Stimulated activated CD8-positive, alpha-beta memory T cell treated with anti-CD3 and anti-CD28 coated beads, Interleukin-7, amount 100 ng/mL, for 1 hour (primary cell): Measurements from ENCODE around the gene CHL1.

Experiments
- DNase-seq, 2 donors: peaks; one replicate each; pipeline ENCODE4 v3.0.0-alpha.2; 2020; ENCODE audit warnings: low read depth in 2 of 2

The CHL1 gene, protein sequence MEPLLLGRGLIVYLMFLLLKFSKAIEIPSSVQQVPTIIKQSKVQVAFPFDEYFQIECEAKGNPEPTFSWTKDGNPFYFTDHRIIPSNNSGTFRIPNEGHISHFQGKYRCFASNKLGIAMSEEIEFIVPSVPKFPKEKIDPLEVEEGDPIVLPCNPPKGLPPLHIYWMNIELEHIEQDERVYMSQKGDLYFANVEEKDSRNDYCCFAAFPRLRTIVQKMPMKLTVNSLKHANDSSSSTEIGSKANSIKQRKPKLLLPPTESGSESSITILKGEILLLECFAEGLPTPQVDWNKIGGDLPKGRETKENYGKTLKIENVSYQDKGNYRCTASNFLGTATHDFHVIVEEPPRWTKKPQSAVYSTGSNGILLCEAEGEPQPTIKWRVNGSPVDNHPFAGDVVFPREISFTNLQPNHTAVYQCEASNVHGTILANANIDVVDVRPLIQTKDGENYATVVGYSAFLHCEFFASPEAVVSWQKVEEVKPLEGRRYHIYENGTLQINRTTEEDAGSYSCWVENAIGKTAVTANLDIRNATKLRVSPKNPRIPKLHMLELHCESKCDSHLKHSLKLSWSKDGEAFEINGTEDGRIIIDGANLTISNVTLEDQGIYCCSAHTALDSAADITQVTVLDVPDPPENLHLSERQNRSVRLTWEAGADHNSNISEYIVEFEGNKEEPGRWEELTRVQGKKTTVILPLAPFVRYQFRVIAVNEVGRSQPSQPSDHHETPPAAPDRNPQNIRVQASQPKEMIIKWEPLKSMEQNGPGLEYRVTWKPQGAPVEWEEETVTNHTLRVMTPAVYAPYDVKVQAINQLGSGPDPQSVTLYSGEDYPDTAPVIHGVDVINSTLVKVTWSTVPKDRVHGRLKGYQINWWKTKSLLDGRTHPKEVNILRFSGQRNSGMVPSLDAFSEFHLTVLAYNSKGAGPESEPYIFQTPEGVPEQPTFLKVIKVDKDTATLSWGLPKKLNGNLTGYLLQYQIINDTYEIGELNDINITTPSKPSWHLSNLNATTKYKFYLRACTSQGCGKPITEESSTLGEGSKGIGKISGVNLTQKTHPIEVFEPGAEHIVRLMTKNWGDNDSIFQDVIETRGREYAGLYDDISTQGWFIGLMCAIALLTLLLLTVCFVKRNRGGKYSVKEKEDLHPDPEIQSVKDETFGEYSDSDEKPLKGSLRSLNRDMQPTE (N-terminal part only)

DNA sequence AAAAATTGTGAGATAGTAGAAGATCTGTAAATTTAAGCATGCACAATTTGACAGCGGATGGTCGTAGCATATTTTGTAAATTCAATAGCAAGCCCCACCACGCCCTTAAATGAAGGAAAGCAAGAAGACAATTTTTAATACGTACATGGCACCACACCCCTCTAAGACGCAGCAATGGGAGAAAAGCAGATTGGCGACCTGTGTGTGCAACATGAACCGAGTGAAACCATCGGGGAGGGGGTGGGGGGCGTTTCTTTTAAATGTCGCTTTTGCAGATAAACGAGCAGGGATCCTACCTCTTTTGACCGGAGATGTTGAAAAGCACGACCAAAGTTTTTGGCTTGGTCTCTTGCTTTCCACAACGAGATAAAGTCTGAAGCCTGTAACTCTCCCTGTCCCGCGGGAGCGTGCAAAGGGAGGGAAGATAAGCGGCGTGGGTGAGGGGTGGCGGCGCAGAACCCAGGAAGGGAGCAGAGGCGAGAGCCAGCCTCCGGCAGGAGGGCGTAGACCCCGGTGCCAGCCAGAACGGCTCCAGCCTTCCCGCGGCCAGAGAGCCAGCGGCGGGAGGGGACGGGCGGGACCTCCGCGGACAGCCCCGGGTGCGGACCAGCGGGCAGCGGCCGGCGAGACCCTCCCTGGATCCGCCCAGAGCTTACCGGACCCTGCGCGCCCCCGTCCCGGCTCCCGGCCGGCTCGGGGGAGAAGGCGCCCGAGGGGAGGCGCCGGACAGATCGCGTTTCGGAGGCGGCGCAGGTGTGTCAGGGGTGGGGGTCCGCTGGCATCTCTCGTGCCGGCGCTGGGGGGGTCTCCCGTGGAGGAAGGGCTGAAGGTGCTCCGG, at the start of gene CHL1:
CHL1 (plus strand) TSS at position 453 of the 838 bp plus-strand sequence. CDS start 123,014 bp downstream, outside the sequence.
- DNase-seq: no peak

DNA sequence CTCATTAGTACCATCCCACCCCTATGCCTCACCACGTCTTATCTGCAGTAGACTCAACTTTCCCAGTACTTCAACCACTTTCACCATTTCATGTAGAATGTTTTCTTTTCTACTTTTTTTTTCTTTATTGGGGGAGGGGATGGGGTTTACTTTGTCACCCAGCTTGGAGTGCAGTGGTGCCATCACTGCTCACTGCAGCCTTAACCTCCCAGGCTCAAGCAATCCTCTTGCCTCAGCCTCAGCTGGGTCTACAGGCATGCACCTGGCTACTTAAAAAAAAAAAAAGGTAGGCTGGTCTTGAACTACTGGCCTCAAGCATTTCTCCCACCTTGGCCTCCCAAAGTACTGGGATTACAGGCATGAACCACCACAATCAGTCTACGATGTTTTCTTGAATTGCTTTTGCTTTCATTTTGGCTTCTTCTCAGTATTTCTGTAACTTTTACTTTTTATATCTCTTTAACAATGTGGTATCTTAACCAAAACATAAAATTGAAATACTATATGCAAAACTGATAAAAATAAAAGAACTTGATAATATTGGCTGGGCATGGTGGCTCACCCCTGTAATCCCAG, 44.9 kb upstream of the CHL1 start:
- DNase-seq: no peak

DNA sequence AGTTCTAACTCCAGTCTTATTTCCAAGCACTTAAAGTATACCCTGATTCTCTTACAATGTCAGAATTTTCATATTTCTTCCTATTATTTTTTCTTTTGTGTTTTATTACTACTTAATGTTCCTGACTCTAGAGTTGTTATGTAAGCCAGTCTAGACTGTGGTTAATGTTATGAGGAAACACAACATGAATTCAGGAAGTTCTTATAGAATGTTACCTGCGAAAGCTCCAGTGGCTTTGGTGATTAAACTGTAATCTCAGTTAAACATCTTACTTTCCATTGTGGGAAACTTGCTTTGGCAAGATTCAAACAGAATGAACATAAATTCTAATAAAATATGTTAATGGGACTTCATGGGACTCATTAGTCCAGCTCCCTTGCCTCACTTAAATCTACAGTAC, 36.6 kb upstream of the CHL1 start:
- no peak for DNase-seq

DNA sequence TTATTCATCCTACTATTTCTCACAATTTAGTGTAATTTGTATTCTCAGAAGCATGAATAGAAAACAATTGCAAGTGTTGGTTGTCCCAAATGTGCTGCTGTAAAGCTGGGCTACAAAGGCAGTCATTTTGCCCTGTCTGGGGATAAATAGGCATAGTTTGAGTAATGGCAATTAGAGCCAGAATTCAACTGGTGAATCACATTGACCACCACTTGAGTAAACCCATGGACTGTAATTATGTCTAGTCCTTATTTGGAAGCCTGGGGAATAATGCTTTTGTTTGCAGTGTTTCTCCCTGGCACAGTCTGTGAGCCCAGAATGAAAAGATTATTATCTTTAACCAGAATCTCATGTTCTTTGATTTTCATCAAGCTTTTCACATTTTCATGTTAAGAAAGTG, 30.5 kb upstream of the CHL1 start:
- DNase-seq: no peak

DNA sequence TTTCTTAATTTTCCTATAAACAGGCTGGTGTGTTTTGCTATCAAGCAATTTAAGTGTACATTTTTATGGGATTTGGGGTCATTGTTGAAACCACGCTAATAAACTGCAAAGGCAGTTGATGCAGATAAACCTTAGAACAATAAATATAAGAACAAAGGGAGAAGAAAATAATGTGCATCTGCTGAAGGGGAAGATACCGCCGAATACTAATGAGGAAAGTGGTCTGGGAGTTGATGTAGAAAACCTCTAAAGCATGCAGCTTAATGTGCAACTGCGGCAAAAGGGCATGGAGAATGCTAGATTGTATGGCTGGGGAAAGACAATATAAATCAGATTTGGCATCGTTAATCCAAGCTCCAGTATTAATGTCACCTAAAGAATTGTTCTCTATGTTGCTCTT, 29.8 kb upstream of the CHL1 start:
- DNase-seq: no peak

DNA sequence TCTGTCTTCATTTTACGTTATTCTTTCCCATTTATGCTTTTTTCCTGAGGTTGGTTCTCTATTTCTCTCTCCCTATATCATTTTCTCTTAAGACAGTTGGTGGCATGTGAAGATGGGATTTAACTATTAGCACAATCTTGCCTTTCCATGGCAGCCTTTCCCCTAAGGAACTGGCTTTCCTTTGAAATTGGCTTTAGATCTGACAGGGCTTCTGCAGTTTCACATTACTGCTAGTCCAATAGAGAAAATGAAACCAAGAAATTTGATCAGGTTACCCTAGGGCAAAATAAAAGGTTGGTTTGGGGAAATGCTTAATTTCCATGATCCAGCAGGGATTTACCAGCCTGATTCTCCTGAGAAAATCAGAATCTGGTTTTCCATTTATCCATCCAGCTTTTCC, 22.7 kb upstream of the CHL1 start:
- no peak for DNase-seq

DNA sequence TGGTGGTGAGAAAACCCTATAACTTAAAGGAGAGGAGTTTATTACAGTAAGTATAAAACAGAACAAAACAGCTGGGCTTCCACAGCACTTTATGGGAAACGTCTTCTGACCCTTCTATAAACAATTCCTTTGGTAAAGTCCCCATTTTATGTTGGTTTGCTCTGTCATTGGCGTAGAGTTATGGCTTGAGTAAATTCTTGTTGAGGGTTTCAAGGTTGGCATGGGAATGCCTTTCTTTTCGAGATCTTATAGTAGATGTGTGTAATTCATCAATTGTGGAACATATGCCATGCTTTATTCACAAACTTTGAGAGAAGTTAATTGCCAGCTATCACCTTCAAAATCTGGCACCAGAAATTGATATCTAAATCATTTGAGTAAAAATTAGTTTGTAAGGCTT, 11.6 kb upstream of the CHL1 start:
- no peak for DNase-seq

DNA sequence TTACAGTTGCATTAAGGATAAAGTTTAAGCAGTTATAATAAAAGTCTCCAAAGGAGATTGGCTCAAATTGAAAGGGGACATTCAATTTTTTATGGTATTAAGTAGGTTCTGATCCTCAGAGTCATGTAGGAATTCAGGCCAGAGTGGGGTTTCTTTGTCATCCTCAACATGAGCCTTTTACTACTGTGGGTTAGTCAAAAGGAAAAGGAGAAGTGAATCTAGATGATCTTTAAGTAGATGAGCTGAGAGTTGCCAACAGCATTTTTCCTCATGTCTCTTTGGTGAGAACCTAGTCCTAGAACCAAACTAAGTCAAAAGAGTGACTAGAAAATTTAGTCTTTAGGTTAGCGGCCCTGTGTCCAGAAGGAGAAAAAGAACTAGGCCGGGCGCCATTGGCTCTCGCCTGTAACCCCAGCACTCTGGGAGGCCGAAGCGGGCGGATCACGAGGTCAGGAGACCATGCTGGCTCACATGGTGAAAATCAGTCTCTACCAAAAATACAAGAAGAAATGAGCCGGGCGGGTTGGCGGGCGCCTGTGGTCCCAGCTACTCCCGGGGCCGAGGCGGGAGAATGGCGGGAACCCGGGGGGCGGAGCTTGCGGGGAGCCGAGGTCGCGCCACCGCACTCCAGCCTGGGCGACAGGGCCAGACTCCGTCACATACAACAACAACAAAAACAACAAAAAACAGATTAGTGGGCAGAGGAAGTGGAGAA, 4.2 kb upstream of the CHL1 start:
- no peak for DNase-seq

DNA sequence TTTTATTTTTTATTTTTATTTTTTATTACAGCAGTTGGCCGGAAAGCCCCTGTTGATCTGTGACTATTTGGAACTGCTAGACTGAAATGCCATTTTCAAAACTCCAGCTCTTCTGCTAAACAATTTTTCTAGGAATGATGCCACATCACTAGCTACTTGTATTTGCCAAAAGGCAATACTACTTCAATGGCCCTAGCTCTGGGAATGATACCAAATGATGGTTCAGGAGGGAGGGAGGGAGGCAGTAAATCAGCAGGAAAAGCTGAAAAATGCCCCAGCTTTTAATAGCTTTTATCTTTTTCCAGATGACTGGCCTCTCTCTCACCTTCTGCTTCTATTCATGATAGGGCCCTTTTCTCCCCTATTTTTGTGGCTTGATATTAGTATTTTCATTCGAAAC, 2.6 kb upstream of the CHL1 start:
- DNase-seq: no peak

DNA sequence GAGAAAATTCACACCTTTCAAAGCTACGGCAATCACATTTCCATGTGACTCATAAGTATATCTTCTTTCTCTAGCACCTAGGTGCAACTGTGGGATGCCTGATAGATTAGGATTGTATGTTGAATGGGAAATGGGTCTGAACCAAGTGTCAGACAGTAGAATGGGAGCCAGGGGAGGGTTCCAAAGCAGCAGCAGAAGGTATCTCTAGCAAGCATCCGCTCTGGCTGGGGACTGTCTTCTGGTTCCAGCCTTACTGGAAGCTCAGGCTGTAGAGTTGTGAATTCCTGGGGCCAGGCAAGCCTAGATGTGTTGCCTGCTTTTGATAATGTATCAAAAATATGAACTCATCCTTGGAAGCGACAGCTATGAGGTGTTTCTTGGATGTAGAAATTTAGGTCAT, 2.1 kb upstream of the CHL1 start:
- DNase-seq: no peak

DNA sequence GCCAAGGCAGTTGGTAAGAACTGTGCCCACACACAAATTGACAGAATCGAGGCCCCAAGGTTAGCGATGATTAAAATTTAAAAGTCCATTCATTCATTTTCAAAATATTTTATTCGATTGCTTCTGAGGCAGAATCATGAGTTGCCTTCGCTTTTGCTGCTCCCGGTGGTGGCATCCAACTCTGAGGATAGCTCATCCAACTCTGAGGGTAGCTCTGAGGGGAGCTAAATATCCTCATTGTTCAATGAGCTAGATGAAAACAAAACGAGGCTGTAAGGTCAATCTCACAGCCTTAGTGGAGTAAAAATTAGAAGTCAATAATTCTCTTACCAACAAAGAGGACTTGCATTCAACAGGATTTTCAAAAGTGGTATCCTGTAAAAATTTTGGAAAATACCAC, 897 bp upstream of the CHL1 start:
- DNase-seq: no peak

DNA sequence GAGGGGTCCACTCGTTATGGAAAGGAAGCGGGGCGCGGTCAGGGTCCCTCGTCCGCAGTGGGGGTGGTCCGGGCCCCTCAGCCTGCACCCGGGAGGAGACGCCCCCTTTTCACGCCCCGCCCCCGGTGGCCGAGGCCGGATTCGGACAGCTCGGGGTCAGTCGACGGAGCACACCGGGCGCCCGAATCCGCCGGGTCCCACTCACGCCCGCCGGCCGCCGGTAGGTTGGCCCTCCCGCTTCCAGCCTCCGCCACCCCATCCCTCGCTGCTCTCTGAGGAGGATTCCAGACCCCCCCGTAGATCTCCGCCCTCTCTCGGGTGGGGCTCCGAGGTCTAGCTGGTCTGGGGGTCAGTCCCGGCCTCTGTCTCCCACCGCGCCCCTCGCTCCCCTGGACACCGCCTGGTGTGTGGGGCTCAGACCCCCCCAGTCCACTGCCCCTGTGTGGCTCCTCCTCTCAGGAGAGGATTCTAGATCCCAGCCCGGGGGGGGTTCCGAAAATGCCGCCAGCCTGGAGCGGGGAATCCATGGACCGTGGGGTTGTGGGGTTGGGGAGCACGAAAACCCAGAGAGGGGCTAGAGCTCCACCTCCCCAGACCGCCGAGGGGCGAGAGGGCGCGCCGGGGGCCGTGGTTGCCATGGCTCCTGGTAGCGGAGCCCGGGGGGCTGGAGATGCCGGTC, 725 bp downstream of the CHL1 start:
- no peak for DNase-seq

DNA sequence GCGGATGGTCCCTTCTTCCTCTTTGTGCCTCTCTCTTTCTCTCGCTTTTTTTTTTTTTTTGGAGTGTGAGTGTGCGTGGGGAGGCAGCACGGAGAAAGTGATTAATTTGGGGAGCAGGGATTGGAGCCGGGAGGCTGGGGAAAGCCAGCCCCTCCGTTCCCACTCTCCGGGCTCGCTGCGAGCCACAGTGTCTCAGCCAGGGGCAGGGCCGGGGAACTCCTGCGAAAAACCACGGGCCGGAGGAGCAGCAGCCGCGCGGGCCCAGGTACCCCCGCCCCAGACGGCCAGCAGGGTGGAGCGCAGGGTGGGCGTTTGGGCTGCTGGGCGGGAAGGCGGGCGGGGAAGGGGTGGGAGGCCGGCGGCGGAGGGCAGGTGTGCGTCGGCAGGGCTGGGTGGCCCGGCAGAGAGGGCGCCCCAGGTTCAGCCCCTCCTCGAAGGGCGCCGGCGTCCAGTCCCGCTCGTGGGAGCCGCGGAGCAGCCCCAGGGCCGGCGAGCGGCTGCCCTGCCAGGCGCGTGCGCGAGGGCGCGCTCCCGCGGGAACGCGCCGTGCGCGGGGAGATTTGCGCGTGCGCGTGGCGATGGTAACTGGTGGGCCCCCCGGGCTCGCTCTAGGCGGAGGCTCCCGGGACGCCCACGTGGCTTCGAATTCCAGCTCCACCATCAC, 1.4 kb downstream of the CHL1 start:
- DNase-seq: no peak

DNA sequence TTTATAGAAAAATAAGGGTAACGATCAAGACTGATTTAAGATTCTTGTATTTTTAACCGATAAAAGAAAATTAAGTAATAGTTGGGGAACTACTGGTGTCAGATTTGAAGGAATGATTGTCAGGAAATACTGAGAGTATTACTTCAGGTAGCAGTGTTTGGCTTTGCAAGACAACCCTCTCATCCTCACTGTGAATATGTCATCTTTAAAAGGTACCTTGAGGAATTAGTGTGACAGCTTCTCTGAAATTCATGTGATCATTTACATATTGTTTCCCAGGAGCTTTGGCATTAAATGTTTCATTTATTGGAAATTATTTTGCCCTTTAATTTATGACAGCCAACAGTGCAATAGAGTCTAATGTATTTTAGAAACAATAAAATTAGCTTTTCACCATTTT, 3.3 kb downstream of the CHL1 start:
- DNase-seq: no peak

DNA sequence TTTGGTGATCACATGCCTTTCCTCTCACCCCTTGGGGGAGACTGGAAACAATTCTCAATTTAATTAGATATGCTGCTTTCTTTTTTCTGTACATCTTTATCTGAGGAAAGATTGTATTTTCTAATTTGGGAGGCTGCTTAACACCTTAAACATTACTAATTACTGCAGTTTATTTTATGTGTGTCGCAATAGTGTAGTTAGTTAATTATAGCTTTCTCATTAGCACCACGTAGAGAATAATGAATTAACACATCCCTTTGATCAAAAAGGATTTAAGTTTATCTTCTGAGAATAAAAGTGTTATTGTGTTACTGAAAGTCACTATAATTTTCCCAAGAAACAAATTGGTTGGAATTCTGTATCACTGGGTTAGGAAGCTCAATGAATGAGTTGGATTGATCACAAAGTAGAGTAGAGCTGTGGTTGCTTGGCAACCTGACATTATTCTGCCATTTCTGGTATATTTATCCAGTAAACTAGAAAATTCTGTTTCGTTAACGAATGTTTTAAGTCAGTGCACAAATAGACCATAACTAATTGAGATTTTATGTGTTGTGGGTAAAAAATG, 4.3 kb downstream of the CHL1 start:
- DNase-seq: no peak

DNA sequence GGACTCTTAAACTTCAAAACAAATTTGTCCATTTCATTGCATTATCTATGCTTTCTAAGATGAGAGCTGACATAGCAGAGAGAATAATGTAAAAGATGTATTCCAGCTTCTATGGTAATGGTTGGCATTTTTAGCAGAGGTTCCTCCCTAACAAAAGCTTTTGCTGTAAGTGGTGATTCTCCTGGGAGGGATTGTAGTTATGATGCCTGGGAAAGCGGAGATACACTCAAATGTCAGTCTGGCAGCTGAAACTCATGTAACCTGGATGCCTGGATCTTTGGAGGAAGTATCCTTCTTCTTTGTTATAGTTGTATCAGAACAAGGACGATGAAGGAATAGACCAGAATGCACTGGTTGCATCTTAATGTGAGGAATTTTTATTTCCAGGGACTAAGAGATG, 7.5 kb downstream of the CHL1 start:
- DNase-seq: no peak

DNA sequence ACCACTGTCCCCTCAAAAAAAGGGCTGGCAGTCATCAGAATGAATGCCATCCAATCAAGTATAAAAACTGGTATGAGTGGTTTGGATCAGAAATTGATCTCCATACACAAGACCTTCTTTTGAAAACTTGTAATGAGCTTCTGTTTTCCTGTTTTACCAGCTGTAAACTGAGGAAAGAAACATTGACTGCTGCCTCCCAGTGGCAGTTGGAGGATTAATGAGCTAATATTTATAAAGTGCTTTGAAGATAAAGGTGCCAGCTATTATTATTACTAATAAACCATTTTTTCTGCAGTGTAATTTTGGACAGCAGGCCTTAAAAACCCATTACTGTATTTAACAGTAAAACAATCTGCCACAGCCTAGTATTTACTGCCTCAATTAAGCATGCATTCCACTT, 11.4 kb downstream of the CHL1 start:
- DNase-seq: no peak

DNA sequence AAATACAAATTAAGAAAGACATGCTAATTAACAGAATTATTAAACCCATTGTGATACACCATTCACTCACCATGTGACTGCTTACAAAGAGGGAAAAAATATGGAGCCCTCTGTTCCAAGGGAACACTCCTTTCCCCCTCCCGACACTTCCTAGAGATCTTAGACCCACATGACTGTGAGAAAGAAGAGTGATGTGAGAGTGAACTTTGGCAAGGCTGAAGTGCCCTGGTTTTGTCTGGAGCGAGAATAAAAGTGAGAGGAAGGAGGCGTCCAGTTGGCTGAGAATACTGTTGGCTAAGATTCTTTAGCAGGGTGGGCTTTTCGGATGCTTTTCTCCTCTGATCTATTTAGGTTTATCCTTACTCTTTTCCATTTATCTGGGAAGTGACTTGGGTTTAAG, 14.1 kb downstream of the CHL1 start:
- no peak for DNase-seq

DNA sequence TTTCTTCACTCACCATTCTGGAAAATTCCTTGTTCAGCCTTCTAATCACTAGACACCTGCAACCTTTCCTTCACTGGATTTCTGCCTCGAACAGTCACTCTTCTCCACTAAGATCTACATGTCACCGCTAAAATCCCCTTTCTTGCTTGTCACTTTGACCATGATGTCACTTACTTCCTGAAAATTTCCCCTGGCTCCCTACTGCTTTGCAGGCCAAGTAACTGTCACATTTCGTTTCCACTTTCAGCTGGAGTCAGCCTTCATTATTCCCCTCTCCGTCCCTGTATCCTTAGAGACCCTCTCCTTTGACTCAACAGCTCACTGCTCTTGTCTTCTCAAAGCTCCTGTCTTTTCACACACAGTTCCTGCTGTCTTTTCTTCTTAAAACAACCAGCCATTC, 15.9 kb downstream of the CHL1 start:
- DNase-seq: no peak
